Neural cell (in vitro differentiated cells): ENCODE results near the gene BTBD9. TPM values are rescaled to one million over a fixed set of nuclear protein-coding genes. Genes with fewer than 3 reads are reported as not detected.
"Not testable (repeated sequence)": the region's sequence is repeated elsewhere in the genome, so short reads cannot be mapped to it uniquely, and the experiment has no call there.

Source experiments
- H2AFZ ChIP-seq: fragments of 200-600, 300-800 bp; sonication (generic), shearing (Covaris generic); 2 replicates; pipeline ENCODE4 v1.6.0; 2014; ENCODE audit warnings: low read depth, mild to moderate bottlenecking, antibody characterized with exemption, low read length, moderate library complexity
- H3F3A ChIP-seq: fragments of 200-600 bp; shearing (Covaris generic); 2 replicates; pipeline ENCODE4 v1.6.1; 2016; ENCODE audit warnings: mild to moderate bottlenecking, moderate library complexity, mixed read lengths, antibody characterized with exemption, low read length; ENCODE audit not compliant: insufficient read depth, poor library complexity, severe bottlenecking
- H3K27ac ChIP-seq: fragments of 200-600, 300-800 bp; sonication (generic), shearing (Covaris generic); 2 replicates; pipeline ENCODE4 v1.5.1; 2014; ENCODE audit warnings: mild to moderate bottlenecking, low read length, moderate library complexity
- H3K27me3 ChIP-seq: fragments of 300-800, 200-600 bp; sonication (generic), shearing (Covaris generic); 2 replicates; pipeline ENCODE4 v1.6.0; 2014; ENCODE audit warnings: mild to moderate bottlenecking, low read depth, low read length, moderate library complexity; ENCODE audit not compliant: insufficient read depth
- H3K36me3 ChIP-seq: fragments of 300-800, 200-600 bp; sonication (generic), shearing (Covaris generic); 2 replicates; pipeline ENCODE4 v1.5.1; 2014; ENCODE audit warnings: mild to moderate bottlenecking, antibody characterized with exemption, low read length, moderate library complexity; ENCODE audit not compliant: insufficient read depth
- H3K4me2 ChIP-seq: fragments of 300-800, 200-600 bp; sonication (generic), shearing (Covaris generic); 2 replicates; pipeline ENCODE4 v1.6.0; 2014; ENCODE audit warnings: mild to moderate bottlenecking, low read length
- H3K4me3 ChIP-seq: fragments of 300-800, 200-600 bp; sonication (generic), shearing (Covaris generic); 2 replicates; pipeline ENCODE4 v1.5.1; 2014; ENCODE audit warnings: mild to moderate bottlenecking, low read length, moderate library complexity
- H3K79me2 ChIP-seq: fragments of 200-600 bp; shearing (Covaris generic); replicated peaks from 2 replicates; pipeline ENCODE4 v1.6.0; 2014; ENCODE audit warnings: mild to moderate bottlenecking, low read length, moderate library complexity; ENCODE audit not compliant: insufficient read depth
- H3K9ac ChIP-seq: fragments of 300-800, 200-600 bp; sonication (generic), shearing (Covaris generic); 2 replicates; pipeline ENCODE4 v1.6.1; 2016; ENCODE audit warnings: mild to moderate bottlenecking, low read length, mixed read lengths
- H3K9me2 ChIP-seq: fragments of 200-600 bp; shearing (Covaris generic); 2 replicates; pipeline ENCODE4 v1.6.1; 2016; ENCODE audit warnings: mild to moderate bottlenecking, low read length, mixed read lengths; ENCODE audit not compliant: insufficient read depth
- H3K9me3 ChIP-seq: fragments of 200-600, 300-800 bp; sonication (generic), shearing (Covaris generic); 2 replicates; pipeline ENCODE4 v1.6.1; 2016; ENCODE audit warnings: mild to moderate bottlenecking, mixed run types, low read length, moderate library complexity, mixed read lengths
- H4K20me1 ChIP-seq: fragments of 200-600 bp; shearing (Covaris generic); 2 replicates; pipeline ENCODE4 v1.6.1; 2016; ENCODE audit warnings: mild to moderate bottlenecking, mixed run types; ENCODE audit not compliant: insufficient read depth
- EP300 ChIP-seq: fragments of 450-650 bp; conservative IDR thresholded peaks from 2 replicates; pipeline ENCODE4 v1.6.1; 2014; ENCODE audit warnings: antibody characterized with exemption, mild to moderate bottlenecking, moderate library complexity; ENCODE audit not compliant: poor library complexity, severe bottlenecking
- EZH2 ChIP-seq: fragments of 200-600, 300-800 bp; shearing (Covaris generic), sonication (generic); IDR thresholded peaks from 2 replicates; pipeline ENCODE4 v1.6.1; 2014; ENCODE audit warnings: antibody characterized with exemption, low read length, borderline replicate concordance, mild to moderate bottlenecking; ENCODE audit not compliant: insufficient read depth, poor library complexity, severe bottlenecking
- MXI1 ChIP-seq: fragments of 450-650 bp; conservative IDR thresholded peaks from 2 replicates; pipeline ENCODE4 v1.6.1; 2014; ENCODE audit warnings: antibody characterized with exemption, mild to moderate bottlenecking; ENCODE audit not compliant: poor library complexity, severe bottlenecking
- POLR2AphosphoS5 ChIP-seq: IDR thresholded peaks from 2 replicates; pipeline ENCODE4 v1.6.1; 2012
- RAD21 ChIP-seq: fragments of 450-650 bp; conservative IDR thresholded peaks from 2 replicates; pipeline ENCODE4 v1.6.1; 2014; ENCODE audit warnings: antibody characterized with exemption, mild to moderate bottlenecking, moderate library complexity
- SMC3 ChIP-seq: fragments of 450-650 bp; conservative IDR thresholded peaks from 2 replicates; pipeline ENCODE4 v1.6.1; 2014; ENCODE audit warnings: antibody characterized with exemption, mild to moderate bottlenecking, moderate library complexity; ENCODE audit not compliant: poor library complexity
- TAF1 ChIP-seq: IDR thresholded peaks from 2 replicates; pipeline ENCODE4 v1.6.1; 2012; ENCODE audit warnings: low read depth
- polyA plus RNA-seq: library from polyadenylated mRNA; depleted of rRNA; stranded (reverse); fragments of >200 nt; gene quantifications from 2 replicates; pipeline ENCODE4 v1.2.3, GENCODE V29; 2014
- TF ChIP-seq, protein P1 (sequence below): fragments of 450-650 bp; IDR thresholded peaks from 2 replicates; pipeline ENCODE4 v1.5.1; 2014; ENCODE audit warnings: antibody characterized with exemption, mild to moderate bottlenecking, moderate library complexity; ENCODE audit not compliant: poor library complexity, severe bottlenecking
- TF ChIP-seq, protein P2 (sequence below): IDR thresholded peaks from 2 replicates; pipeline ENCODE4 v1.6.1; 2012; ENCODE audit warnings: borderline replicate concordance

The BTBD9 gene
- polyA plus RNA-seq, 1 donor from 2014 or later = 6.2 TPM

DNA sequence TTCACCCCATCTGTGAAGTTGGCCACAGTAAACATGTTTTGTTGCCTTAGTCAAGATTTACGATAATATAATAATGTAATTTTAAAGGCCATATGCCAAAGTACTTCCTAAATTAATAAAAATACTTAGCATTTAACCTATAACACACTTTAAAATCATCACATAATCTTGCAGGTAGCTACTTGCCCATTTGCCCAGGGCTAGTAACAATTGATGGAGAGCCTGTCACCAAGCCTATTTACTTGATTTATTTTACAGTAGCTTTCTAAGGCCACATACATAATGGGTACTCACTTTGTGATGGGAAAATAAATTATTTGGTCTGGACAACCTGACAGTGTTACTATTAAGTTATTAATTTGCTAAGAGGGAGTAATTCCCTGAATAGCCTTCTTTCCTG, 14.5 kb downstream of the BTBD9 start:
- no peaks in the 10 kb centered on the region for H3K9me2 ChIP-seq
- H3K4me2 ChIP-seq = no peak overlapping the region
- no peaks in the 10 kb centered on the region for H4K20me1 ChIP-seq
- no peaks in the 10 kb centered on the region for H3K27me3 ChIP-seq
- H3K27ac ChIP-seq = no peak overlapping the region
- peaks cover 8% of the 10 kb centered on the region for H3K79me2 ChIP-seq
- H3K9ac ChIP-seq = no peak overlapping the region
- H3F3A ChIP-seq = no peaks in the 10 kb centered on the region
- H3K9me3 ChIP-seq = no peaks in the 10 kb centered on the region
- H2AFZ ChIP-seq = no peak overlapping the region
- no peak overlapping the region for H3K4me3 ChIP-seq
- no peak for TF ChIP-seq MXI1
- TF ChIP-seq, protein P1, sequence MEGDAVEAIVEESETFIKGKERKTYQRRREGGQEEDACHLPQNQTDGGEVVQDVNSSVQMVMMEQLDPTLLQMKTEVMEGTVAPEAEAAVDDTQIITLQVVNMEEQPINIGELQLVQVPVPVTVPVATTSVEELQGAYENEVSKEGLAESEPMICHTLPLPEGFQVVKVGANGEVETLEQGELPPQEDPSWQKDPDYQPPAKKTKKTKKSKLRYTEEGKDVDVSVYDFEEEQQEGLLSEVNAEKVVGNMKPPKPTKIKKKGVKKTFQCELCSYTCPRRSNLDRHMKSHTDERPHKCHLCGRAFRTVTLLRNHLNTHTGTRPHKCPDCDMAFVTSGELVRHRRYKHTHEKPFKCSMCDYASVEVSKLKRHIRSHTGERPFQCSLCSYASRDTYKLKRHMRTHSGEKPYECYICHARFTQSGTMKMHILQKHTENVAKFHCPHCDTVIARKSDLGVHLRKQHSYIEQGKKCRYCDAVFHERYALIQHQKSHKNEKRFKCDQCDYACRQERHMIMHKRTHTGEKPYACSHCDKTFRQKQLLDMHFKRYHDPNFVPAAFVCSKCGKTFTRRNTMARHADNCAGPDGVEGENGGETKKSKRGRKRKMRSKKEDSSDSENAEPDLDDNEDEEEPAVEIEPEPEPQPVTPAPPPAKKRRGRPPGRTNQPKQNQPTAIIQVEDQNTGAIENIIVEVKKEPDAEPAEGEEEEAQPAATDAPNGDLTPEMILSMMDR = no peak
- H3K36me3 ChIP-seq = no peaks in the 10 kb centered on the region

- H4K20me1 ChIP-seq, H3K4me2 ChIP-seq, H2AFZ ChIP-seq, H3K4me3 ChIP-seq, H3K36me3 ChIP-seq, H3F3A ChIP-seq, H3K9me2 ChIP-seq, H3K9me3 ChIP-seq, H3K27me3 ChIP-seq, H3K9ac ChIP-seq, H3K27ac ChIP-seq, H3K79me2 ChIP-seq: not testable (repeated sequence)
Measured at GRCh38 chr6:38619342-38619741, 20.4 kb downstream of the BTBD9 start.

DNA sequence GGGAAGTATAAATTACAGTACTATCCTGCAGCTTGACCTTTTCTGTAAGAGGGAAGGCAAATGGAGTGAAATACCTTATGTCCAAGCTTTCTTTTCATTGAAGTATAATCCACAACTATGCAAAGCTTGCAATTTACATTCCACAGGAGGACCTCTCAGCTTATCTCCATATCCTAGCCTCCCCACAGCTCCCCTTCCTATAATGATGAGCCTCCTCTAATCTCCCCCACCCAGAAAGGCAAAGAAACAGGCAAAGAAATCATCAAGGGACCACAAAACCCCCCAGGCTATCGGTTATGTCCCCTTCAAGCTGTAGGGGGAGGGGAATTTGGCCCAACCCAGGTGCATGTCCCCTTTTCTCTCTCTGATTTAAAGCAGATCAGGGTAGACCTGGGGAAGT, 21.4 kb downstream of the BTBD9 start:
- H3K9me3 ChIP-seq, H2AFZ ChIP-seq, H3F3A ChIP-seq, H3K27me3 ChIP-seq, H3K27ac ChIP-seq, H3K36me3 ChIP-seq, H4K20me1 ChIP-seq, H3K4me2 ChIP-seq, H3K79me2 ChIP-seq, H3K9ac ChIP-seq, H3K9me2 ChIP-seq, H3K4me3 ChIP-seq: not testable (repeated sequence)

DNA sequence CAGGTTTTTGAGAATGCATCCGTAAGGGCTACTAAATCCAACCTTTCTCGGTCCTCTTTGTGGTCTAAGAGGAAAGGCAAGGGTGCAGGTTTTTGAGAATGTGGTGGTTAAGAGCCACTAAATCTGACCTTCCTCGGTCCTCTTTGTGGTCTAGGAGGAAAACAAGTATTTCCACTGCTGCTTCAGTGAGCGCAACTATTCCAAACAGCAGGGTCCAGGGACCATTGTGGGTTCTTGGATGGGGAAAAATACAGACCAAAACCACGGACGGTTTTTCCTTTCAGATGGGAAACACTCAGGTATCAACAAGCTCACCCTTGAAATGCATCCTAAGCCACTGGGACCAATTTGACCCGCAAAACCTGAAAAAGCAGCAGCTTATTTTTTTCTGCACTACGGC, 21.9 kb downstream of the BTBD9 start:
- H2AFZ ChIP-seq = no peak overlapping the region
- H3K36me3 ChIP-seq = no peaks in the 10 kb centered on the region
- H3K27ac ChIP-seq = no peak overlapping the region
- H3F3A ChIP-seq = no peaks in the 10 kb centered on the region
- H4K20me1 ChIP-seq = no peaks in the 10 kb centered on the region
- no peak overlapping the region for H3K4me3 ChIP-seq
- no peak overlapping the region for H3K4me2 ChIP-seq
- no peaks in the 10 kb centered on the region for H3K79me2 ChIP-seq
- no peaks in the 10 kb centered on the region for H3K9me3 ChIP-seq
- H3K9ac ChIP-seq = no peak overlapping the region
- no peaks in the 10 kb centered on the region for H3K27me3 ChIP-seq
- H3K9me2 ChIP-seq = no peaks in the 10 kb centered on the region
- TF ChIP-seq POLR2AphosphoS5 (no peak), SMC3 (no peak), RAD21 (no peak), EZH2 (no peak), TAF1 (no peak), MXI1 (no peak), EP300 (no peak)
- TF ChIP-seq, protein P2, sequence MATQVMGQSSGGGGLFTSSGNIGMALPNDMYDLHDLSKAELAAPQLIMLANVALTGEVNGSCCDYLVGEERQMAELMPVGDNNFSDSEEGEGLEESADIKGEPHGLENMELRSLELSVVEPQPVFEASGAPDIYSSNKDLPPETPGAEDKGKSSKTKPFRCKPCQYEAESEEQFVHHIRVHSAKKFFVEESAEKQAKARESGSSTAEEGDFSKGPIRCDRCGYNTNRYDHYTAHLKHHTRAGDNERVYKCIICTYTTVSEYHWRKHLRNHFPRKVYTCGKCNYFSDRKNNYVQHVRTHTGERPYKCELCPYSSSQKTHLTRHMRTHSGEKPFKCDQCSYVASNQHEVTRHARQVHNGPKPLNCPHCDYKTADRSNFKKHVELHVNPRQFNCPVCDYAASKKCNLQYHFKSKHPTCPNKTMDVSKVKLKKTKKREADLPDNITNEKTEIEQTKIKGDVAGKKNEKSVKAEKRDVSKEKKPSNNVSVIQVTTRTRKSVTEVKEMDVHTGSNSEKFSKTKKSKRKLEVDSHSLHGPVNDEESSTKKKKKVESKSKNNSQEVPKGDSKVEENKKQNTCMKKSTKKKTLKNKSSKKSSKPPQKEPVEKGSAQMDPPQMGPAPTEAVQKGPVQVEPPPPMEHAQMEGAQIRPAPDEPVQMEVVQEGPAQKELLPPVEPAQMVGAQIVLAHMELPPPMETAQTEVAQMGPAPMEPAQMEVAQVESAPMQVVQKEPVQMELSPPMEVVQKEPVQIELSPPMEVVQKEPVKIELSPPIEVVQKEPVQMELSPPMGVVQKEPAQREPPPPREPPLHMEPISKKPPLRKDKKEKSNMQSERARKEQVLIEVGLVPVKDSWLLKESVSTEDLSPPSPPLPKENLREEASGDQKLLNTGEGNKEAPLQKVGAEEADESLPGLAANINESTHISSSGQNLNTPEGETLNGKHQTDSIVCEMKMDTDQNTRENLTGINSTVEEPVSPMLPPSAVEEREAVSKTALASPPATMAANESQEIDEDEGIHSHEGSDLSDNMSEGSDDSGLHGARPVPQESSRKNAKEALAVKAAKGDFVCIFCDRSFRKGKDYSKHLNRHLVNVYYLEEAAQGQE = no peak
- TF ChIP-seq, protein P1 = no peak
